WERI-Rb-1 (cell line): Measurements from ENCODE around the gene PPP2R2C.
A peak's percentile ranks its signal among the peaks of the same experiment; 100 is the strongest.

Experiments
- DNase-seq: peaks from one replicate; pipeline ENCODE4 v3.0.0-alpha.2; 2020
- H3K27ac ChIP-seq: fragments of 250-450 bp; sonication (Bioruptor Pico); 2 replicates; pipeline ENCODE4 v1.5.1; 2020; ENCODE audit warnings: mild to moderate bottlenecking, moderate library complexity
- H3K27me3 ChIP-seq: fragments of 250-450 bp; sonication (Bioruptor Pico); 2 replicates; pipeline ENCODE4 v1.5.1; 2021; ENCODE audit warnings: mild to moderate bottlenecking, low read depth, moderate library complexity; ENCODE audit not compliant: insufficient read depth, severe bottlenecking
- H3K36me3 ChIP-seq: fragments of 250-450 bp; sonication (Bioruptor Pico); 2 replicates; pipeline ENCODE4 v1.5.1; 2020; ENCODE audit warnings: mild to moderate bottlenecking, moderate library complexity
- H3K4me3 ChIP-seq: 2 replicates; pipeline ENCODE4 v1.5.1; 2011; ENCODE audit warnings: low read depth, mild to moderate bottlenecking, control low read depth, low read length
- H3K9me3 ChIP-seq: fragments of 250-450 bp; sonication (Bioruptor Pico); 2 replicates; pipeline ENCODE4 v1.5.1; 2021; ENCODE audit warnings: mild to moderate bottlenecking, moderate library complexity; ENCODE audit not compliant: severe bottlenecking
- CTCF ChIP-seq: IDR thresholded peaks from 2 replicates; pipeline ENCODE4 v1.5.1; 2011; ENCODE audit warnings: low read depth, mild to moderate bottlenecking, control low read depth, inconsistent platforms, low read length

The PPP2R2C gene

GRCh38 chr4:6354119-6354518 lies 118.3 kb downstream of the PPP2R2C start:
- peak; percentile 55 for DNase-seq
- peak overlapping the region; percentile 23; the same call in 1 of the 2 replicates for H3K27ac ChIP-seq
- H3K9me3 ChIP-seq: no peaks in the 10 kb centered on the region
- H3K4me3 ChIP-seq: no peak overlapping the region
- TF ChIP-seq CTCF: no peak
- no peaks in the 10 kb centered on the region for H3K27me3 ChIP-seq
- H3K36me3 ChIP-seq: no peaks in the 10 kb centered on the region

GRCh38 chr4:6352031-6352692 lies 120.3 kb downstream of the PPP2R2C start:
- no peak for DNase-seq
- no peaks in the 10 kb centered on the region for H3K36me3 ChIP-seq
- H3K9me3 ChIP-seq: no peaks in the 10 kb centered on the region
- H3K27me3 ChIP-seq: no peaks in the 10 kb centered on the region
- no peak for TF ChIP-seq CTCF
- H3K27ac ChIP-seq: no peak overlapping the region
- no peak overlapping the region for H3K4me3 ChIP-seq

GRCh38 chr4:6351246-6352000 lies 121.0 kb downstream of the PPP2R2C start:
- no peak for DNase-seq
- Histone ChIP-seq H3K9me3 (no peaks in the 10 kb centered on the region), H3K4me3 (no peak overlapping the region), H3K27ac (no peak overlapping the region), H3K36me3 (no peaks in the 10 kb centered on the region), H3K27me3 (no peaks in the 10 kb centered on the region)
- TF ChIP-seq CTCF: no peak

GRCh38 chr4:6350646-6351045 lies 121.8 kb downstream of the PPP2R2C start:
- Histone ChIP-seq H3K27ac (no peak overlapping the region), H3K27me3 (no peaks in the 10 kb centered on the region), H3K4me3 (no peak overlapping the region), H3K9me3 (no peaks in the 10 kb centered on the region), H3K36me3 (no peaks in the 10 kb centered on the region)
- no peak for DNase-seq
- TF ChIP-seq CTCF: no peak

- H3K36me3 ChIP-seq: no peaks in the 10 kb centered on the region
- peaks cover 5% of the 10 kb centered on the region for H3K9me3 ChIP-seq
- no peak overlapping the region for H3K27ac ChIP-seq
- H3K4me3 ChIP-seq: no peak overlapping the region
- no peak for TF ChIP-seq CTCF
- no peaks in the 10 kb centered on the region for H3K27me3 ChIP-seq
- DNase-seq: no peak
Measured at GRCh38 chr4:6349896-6350603, 122.4 kb downstream of the PPP2R2C start.
